ENCODE measurements around the gene CDH11.

GRCh38 chr16:65120461-65120830, 1.4 kb downstream of the CDH11 start:
- TF ChIP-seq, protein P1, sequence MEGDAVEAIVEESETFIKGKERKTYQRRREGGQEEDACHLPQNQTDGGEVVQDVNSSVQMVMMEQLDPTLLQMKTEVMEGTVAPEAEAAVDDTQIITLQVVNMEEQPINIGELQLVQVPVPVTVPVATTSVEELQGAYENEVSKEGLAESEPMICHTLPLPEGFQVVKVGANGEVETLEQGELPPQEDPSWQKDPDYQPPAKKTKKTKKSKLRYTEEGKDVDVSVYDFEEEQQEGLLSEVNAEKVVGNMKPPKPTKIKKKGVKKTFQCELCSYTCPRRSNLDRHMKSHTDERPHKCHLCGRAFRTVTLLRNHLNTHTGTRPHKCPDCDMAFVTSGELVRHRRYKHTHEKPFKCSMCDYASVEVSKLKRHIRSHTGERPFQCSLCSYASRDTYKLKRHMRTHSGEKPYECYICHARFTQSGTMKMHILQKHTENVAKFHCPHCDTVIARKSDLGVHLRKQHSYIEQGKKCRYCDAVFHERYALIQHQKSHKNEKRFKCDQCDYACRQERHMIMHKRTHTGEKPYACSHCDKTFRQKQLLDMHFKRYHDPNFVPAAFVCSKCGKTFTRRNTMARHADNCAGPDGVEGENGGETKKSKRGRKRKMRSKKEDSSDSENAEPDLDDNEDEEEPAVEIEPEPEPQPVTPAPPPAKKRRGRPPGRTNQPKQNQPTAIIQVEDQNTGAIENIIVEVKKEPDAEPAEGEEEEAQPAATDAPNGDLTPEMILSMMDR (IDR thresholded peaks at IDR 0.05) = no peak
- TF ChIP-seq EZH2 (IDR thresholded peaks at IDR 0.05; ENCODE audit: borderline replicate concordance, insufficient read depth, low read depth, low read length, poor library complexity, severe bottlenecking) = no peak

Data from B cell (primary cell).